ENCODE results near the gene MDH1B.

- TF ChIP-seq EZH2 (IDR thresholded peaks at IDR 0.05; ENCODE audit: borderline replicate concordance, insufficient read depth, low read length, poor library complexity, severe bottlenecking) (no peak), EP300 (conservative IDR thresholded peaks at IDR 0.05; ENCODE audit: poor library complexity, severe bottlenecking) (no peak)
Measured at GRCh38 chr2:206776432-206776831, 11.3 kb upstream of the MDH1B start.
